Natural killer cell (primary cell): ENCODE data around the gene USP36. TPM values are rescaled to one million over a fixed set of nuclear protein-coding genes. Genes with fewer than 3 reads are reported as not detected.
A peak's percentile ranks its signal among the peaks of the same experiment; 100 is the strongest.

Source experiments
- ATAC-seq, 3 donors: fragments of 150-1000 bp in 2 of 3; fragments of 200-7000 bp in 1 of 3; cut with Tn5 transposase; 1 replicate in 1 of 3; 2 replicates in 2 of 3; pipeline ENCODE4 v1.10.0; 2021; ENCODE audit warnings: mild to moderate bottlenecking in 2 of 3, moderate library complexity in 2 of 3
- DNase-seq, 2 donors: peaks; one replicate each; pipeline versions ENCODE4 v3.0.0 to v3.0.0-alpha.2; 2013 to 2021; ENCODE audit warnings: mixed read lengths in 1 of 2
- H3K27ac ChIP-seq: one replicate; pipeline ENCODE4 v1.5.1; 2013; ENCODE audit warnings: mild to moderate bottlenecking, low read length
- H3K27me3 ChIP-seq: one replicate; pipeline ENCODE4 v1.6.1; 2013; ENCODE audit warnings: low read length; ENCODE audit not compliant: control insufficient read depth, insufficient read depth
- H3K36me3 ChIP-seq: one replicate; pipeline ENCODE4 v1.6.1; 2013; ENCODE audit warnings: low read length; ENCODE audit not compliant: control insufficient read depth, insufficient read depth
- H3K4me1 ChIP-seq: one replicate; pipeline ENCODE4 v1.6.1; 2013; ENCODE audit warnings: low read length; ENCODE audit not compliant: control insufficient read depth, insufficient read depth
- H3K4me3 ChIP-seq: one replicate; pipeline ENCODE4 v1.5.1; 2013; ENCODE audit warnings: low read length
- H3K9me3 ChIP-seq: one replicate; pipeline ENCODE4 v1.6.1; 2013; ENCODE audit warnings: low read length; ENCODE audit not compliant: control insufficient read depth, insufficient read depth
- H3K27ac Mint-ChIP-seq, 2 donors: one replicate each; pipeline ENCODE4 v1.8.0; 2022; ENCODE audit warnings: mild to moderate bottlenecking in 2 of 2, mixed read lengths in 2 of 2, moderate library complexity in 1 of 2
- H3K27me3 Mint-ChIP-seq, 2 donors: one replicate each; pipeline ENCODE4 v1.8.0; 2022; ENCODE audit warnings: low read depth in 2 of 2, mixed read lengths in 2 of 2
- H3K36me3 Mint-ChIP-seq: one replicate; pipeline ENCODE4 v1.8.0; 2022; ENCODE audit warnings: mixed read lengths
- H3K4me1 Mint-ChIP-seq, 2 donors: one replicate each; pipeline ENCODE4 v1.8.0; 2022; ENCODE audit warnings: mixed read lengths in 2 of 2
- H3K4me3 Mint-ChIP-seq: one replicate; pipeline ENCODE4 v1.8.0; 2022; ENCODE audit warnings: mild to moderate bottlenecking, moderate library complexity, mixed read lengths
- H3K9me3 Mint-ChIP-seq, 2 donors: one replicate each; pipeline ENCODE4 v1.8.0; 2022; ENCODE audit warnings: mixed read lengths in 2 of 2
- WGBS: methylation state at CpG from one replicate; pipeline ENCODE4 v1.1.7; 2013; ENCODE audit warnings: missing lambda C conversion rate; ENCODE audit not compliant: insufficient coverage; 5-methylcytosine and 5-hydroxymethylcytosine counted together
- intact Hi-C: fragments of 100-400 bp; cut with micrococcal nuclease; formaldehyde crosslinking; loops from one replicate; pipeline ENCODE4 v1.14.2; 2022
- total RNA-seq, 4 donors: library from RNA; stranded (reverse); fragments of 120-200 nt in 1 of 4; gene quantifications; one replicate each; pipeline versions ENCODE4 v1.2.3 to v1.2.4, GENCODE V29; 2013 to 2022
- TF ChIP-seq, protein P1 (sequence below): fragments of 200-600 bp; IDR thresholded peaks from one replicate; pipeline ENCODE4 v1.8.0; 2022; ENCODE audit warnings: antibody characterized with exemption

Gene USP36
- total RNA-seq, 3 donors from 2014 or later (not counting 1 experiment from before 2014, with no cell fraction given) = 241 to 304 (median 270) TPM

DNA sequence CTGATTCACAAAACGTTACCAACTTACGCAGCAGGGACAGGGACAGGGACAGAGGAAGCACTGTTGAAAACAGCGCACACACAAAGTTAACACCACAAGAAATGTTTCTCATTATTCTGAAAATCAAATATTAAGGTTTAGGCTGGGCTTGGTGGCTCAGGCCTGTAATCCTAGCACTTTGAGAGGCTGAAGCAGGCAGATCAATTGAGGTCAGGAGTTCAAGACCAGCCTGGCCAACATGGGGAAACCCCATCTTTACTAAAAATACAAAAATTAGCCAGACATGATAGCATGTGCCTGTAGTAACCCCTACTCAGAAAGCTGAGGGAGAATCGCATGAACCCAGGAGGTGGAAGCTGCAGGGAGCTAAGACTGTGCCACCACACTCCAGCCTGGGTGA is 62.7 kb downstream of the USP36 start:
- intact Hi-C loops = loop anchor here (5.0 kb wide), 1 partner anchor 39 kb away; no protein-coding TSS in a partner anchor
- ATAC-seq = no peak

GRCh38 chr17:78774956-78775571 is 65.5 kb downstream of the USP36 start:
- ATAC-seq = peak; percentile 58 to 71 (median 68)
- no peaks in the 10 kb centered on the region for H3K9me3 ChIP-seq
- Mint-ChIP-seq H3K27ac (peak overlapping the region in 1 of 2 donors; percentile 100), H3K27me3 (no peaks in the 10 kb centered on the region), H3K36me3 (no peaks in the 10 kb centered on the region), H3K4me1 (peaks cover 54 to 61% of the 10 kb centered on the region in 2 donors), H3K9me3 (no peaks in the 10 kb centered on the region), H3K4me3 (peak overlapping the region; percentile 94)
- H3K27ac ChIP-seq = peak overlapping the region; percentile 86
- under 1% methylated on average over 11 of the region's 12 CpGs for WGBS
- H3K36me3 ChIP-seq = no peaks in the 10 kb centered on the region
- intact Hi-C loops = loop anchor here (2.0 to 5.0 kb wide), 3 partner anchors 16 to 42 kb away; no protein-coding TSS in a partner anchor
- TF ChIP-seq, protein P1, sequence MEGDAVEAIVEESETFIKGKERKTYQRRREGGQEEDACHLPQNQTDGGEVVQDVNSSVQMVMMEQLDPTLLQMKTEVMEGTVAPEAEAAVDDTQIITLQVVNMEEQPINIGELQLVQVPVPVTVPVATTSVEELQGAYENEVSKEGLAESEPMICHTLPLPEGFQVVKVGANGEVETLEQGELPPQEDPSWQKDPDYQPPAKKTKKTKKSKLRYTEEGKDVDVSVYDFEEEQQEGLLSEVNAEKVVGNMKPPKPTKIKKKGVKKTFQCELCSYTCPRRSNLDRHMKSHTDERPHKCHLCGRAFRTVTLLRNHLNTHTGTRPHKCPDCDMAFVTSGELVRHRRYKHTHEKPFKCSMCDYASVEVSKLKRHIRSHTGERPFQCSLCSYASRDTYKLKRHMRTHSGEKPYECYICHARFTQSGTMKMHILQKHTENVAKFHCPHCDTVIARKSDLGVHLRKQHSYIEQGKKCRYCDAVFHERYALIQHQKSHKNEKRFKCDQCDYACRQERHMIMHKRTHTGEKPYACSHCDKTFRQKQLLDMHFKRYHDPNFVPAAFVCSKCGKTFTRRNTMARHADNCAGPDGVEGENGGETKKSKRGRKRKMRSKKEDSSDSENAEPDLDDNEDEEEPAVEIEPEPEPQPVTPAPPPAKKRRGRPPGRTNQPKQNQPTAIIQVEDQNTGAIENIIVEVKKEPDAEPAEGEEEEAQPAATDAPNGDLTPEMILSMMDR = no peak
- H3K27me3 ChIP-seq = no peaks in the 10 kb centered on the region
- DNase-seq = peak; percentile 64 to 75
- peaks cover 92% of the 10 kb centered on the region for H3K4me1 ChIP-seq
- H3K4me3 ChIP-seq = peak overlapping the region; percentile 28

More for the DNA sequence above, 62.7 kb downstream of the USP36 start:
- peaks cover 77% of the 10 kb centered on the region for H3K4me1 ChIP-seq
- H3K27me3 Mint-ChIP-seq = no peaks in the 10 kb centered on the region
- peak overlapping the region; percentile 74 for H3K4me3 Mint-ChIP-seq
- 19% methylated on average over 4 of the region's 4 CpGs for WGBS
- no peaks in the 10 kb centered on the region for H3K9me3 Mint-ChIP-seq
- H3K9me3 ChIP-seq = no peaks in the 10 kb centered on the region
- no peaks in the 10 kb centered on the region for H3K36me3 Mint-ChIP-seq
- peak in 1 of 2 donors; percentile 57 for DNase-seq
- peak overlapping the region; percentile 91 for H3K27ac ChIP-seq
- H3K4me3 ChIP-seq = no peak overlapping the region
- H3K4me1 Mint-ChIP-seq = peaks cover 46 to 54% of the 10 kb centered on the region in 2 donors
- TF ChIP-seq, protein P1 = no peak
- peak overlapping the region in 1 of 2 donors; percentile 100 for H3K27ac Mint-ChIP-seq
- no peaks in the 10 kb centered on the region for H3K27me3 ChIP-seq
- no peaks in the 10 kb centered on the region for H3K36me3 ChIP-seq

- peaks cover 92% of the 10 kb centered on the region for H3K4me1 ChIP-seq
- peak in 1 of 2 donors; percentile 55 for DNase-seq
These were observed 66.2 kb downstream of the USP36 start for GRCh38 chr17:78774453-78774852.

More at GRCh38 chr17:78774453-78774852, 66.2 kb downstream of the USP36 start:
- peak overlapping the region; percentile 28 for H3K4me3 ChIP-seq
- peak overlapping the region; percentile 94 for H3K4me3 Mint-ChIP-seq
- TF ChIP-seq, protein P1 = no peak
- H3K4me1 Mint-ChIP-seq = peaks cover 48 to 55% of the 10 kb centered on the region in 2 donors
- H3K9me3 Mint-ChIP-seq = no peaks in the 10 kb centered on the region
- H3K27ac Mint-ChIP-seq = peak overlapping the region in 1 of 2 donors; percentile 100
- H3K36me3 Mint-ChIP-seq = no peaks in the 10 kb centered on the region
- H3K9me3 ChIP-seq = no peaks in the 10 kb centered on the region
- peak overlapping the region; percentile 86 for H3K27ac ChIP-seq
- 19% methylated on average over 2 of the region's 2 CpGs for WGBS
- intact Hi-C loops = loop anchor here (2.0 kb wide), 2 partner anchors 16 to 26 kb away; no protein-coding TSS in a partner anchor
- peak in 2 of 3 donors; percentile 25 to 31 for ATAC-seq
- no peaks in the 10 kb centered on the region for H3K27me3 Mint-ChIP-seq
- H3K27me3 ChIP-seq = no peaks in the 10 kb centered on the region
- no peaks in the 10 kb centered on the region for H3K36me3 ChIP-seq
